GM12801 (cell line): ENCODE data around the gene BAD.

Experiments used
- CTCF ChIP-seq: IDR thresholded peaks from one replicate; pipeline ENCODE4 v1.5.1; 2011; ENCODE audit warnings: control low read depth; ENCODE audit not compliant: insufficient read length; ENCODE audit errors: extremely low read depth

The BAD gene

GRCh38 chr11:64238076-64238475 is 46.4 kb downstream of the BAD start:
- no peak for TF ChIP-seq CTCF

GRCh38 chr11:64237484-64237951 is 46.9 kb downstream of the BAD start:
- TF ChIP-seq CTCF: no peak

- TF ChIP-seq CTCF: no peak
Measured at GRCh38 chr11:64235437-64236161, 48.9 kb downstream of the BAD start.

GRCh38 chr11:64234647-64235379 is 49.7 kb downstream of the BAD start:
- TF ChIP-seq CTCF: no peak

- TF ChIP-seq CTCF: no peak
Measured at GRCh38 chr11:64233913-64234586, 50.4 kb downstream of the BAD start, which contains the start of gene VEGFB. Gene VEGFB, plus strand, starts transcription at chr11:64234584. Its CDS starts 250 bp downstream, at chr11:64234834.

GRCh38 chr11:64232967-64233315 is 51.5 kb downstream of the BAD start:
- TF ChIP-seq CTCF: no peak
